Activated CD8-positive, alpha-beta memory T cell treated with anti-CD3 and anti-CD28 coated beads for 36 hours (primary cell): ENCODE measurements around the gene PTPRR. TPM values are rescaled to one million over a fixed set of nuclear protein-coding genes. Genes with fewer than 3 reads are reported as not detected.

Source experiments
- CTCF ChIA-PET: fragments of 350-600 bp; sonication (Branson Sonifier 250); formaldehyde crosslinking; loops from one replicate; lab custom pipeline; 2021; ENCODE audit warnings: antibody characterized with exemption; lab: Charles Lee
- POLR2A ChIA-PET: fragments of 350-600 bp; sonication (Branson Sonifier 250); formaldehyde crosslinking; loops from one replicate; lab custom pipeline; 2021; ENCODE audit warnings: antibody characterized with exemption; lab: Charles Lee
- total RNA-seq, 2 experiments: library from RNA; stranded (reverse); gene quantifications; one replicate each; pipeline ENCODE4 v1.2.3, GENCODE V29; 2021

Gene PTPRR
- total RNA-seq, 2 experiments from 2014 or later: not detected

DNA sequence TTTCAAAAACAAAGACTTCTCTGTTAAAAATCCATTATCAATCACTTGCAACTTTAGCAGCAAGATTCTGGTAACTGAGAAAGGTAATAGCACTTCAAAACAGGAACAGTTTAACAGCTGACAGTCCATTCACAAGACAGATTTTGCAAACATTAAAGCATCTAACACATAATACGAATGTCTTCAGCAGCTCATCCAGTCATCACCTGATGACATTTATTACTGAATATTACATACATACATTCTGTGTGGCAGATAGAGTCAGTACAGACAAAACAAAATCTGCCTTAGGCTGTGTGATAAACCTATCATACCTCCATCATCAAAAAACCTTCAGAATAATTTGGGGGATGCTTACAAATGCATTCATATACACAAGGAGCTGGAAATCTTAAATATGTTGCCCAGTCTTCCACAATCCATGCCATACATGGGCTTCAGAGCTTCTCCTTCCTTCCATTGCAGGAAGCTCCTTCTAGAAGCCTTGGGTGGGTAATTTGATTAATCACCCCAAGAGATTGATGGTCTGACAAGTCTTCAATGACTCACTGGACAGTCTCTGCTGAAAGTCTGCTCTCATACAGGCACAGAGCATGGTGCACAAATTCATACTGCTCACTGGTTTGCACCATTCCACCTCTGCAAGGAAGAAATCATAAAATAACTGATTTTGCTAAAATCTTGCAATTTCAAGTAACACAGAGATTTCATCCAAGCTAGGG is 281.7 kb downstream of the PTPRR start:
- ChIA-PET CTCF (no interaction called here), POLR2A (no interaction called here)

DNA sequence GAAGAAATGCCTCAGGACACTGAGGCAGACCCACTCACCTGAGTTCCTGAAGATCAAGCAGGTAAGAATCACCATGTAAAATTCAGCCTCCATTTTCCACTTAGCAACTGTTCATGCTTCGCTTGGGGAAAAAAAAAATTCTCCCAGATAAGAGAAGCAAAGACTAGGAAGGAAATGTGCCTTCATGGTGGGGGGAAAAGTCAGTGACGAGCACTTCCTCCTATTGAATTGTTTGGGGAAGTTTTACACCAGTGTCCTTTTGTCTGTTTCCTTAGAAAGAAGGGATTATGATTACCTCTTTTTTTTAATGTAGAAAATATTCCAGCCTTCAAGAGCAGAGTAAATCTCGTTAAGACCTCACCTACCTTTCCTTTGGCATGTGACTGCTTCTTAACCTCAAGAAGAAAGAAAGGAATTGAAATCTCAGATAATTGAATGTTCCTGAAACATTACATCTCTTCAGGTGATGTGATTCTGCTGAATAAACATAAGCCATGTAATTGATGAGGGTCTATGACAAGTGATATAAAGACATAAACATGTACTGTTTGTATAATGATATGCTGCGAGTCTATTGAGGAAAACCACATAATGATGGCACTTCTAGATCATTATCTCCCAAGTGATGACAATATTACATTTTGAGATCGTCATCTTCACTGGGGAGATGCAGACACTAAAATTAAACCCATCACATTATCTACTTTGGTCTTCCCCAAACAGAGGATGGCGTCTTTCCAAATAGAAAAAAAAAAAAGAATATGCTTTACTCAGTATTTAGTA is 283.0 kb downstream of the PTPRR start, which contains the start of gene PTPRB:
Gene PTPRB, minus strand, starts transcription at position 127 of the 783 bp plus-strand sequence. Its CDS starts 34 bp downstream, at position 93.
- CTCF ChIA-PET: no interaction called here
- POLR2A ChIA-PET: no interaction called here

DNA sequence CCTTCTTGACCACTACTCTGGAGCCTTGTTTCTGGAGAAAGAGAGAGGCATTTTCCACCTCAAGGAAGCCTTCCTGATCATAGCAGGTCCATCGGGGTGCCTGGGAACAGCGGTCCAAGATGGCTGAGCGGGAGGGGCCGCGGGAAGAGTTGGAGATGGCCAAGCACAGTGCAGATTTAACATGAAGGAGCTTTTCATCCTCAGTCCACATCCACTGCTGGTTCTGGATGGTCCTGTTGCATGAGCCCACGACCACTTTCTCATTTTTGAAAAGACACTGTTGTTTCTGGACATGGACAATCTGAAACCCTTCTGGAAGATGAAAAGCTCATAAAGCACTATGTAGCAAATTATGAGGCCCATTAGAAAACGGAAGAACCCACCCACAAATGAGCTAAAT is 284.8 kb downstream of the PTPRR start:
- POLR2A ChIA-PET: no interaction called here
- CTCF ChIA-PET: no interaction called here

DNA sequence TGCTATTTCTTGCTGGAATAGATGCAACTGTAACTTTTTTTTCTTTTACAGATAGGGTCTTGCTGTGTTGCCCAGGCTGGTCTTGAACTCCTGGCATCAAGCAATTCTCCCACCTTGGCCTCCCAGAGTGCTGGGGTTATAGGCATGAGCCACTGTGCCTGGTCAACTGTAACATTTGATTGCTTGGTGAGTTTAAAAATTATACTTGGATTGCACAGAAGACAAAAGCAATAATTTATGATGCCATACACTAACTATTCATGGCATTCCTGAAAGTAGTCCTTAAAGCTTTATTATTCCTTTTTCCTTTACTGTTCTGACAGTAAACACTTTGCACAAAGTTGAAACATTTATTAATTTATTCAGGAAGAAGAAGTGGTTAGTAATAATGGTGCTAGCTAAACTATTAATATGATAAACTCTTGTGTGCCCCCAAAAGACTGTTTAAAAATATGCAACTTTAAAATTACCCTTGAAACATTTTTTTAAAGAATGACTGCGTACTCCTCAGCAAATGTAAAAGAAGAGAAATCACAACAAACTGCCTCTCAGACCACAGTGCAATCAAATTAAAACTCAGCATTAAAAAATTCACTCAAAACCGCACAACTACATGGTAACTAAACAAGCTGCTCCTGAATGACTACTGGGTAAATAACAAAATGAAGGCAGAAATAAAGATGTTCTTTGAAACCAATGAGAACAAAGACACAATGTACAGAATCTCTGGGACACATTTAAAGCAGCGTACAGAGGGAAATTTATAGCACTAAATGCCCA is 291.6 kb downstream of the PTPRR start:
- CTCF ChIA-PET: no interaction called here
- POLR2A ChIA-PET: no interaction called here

DNA sequence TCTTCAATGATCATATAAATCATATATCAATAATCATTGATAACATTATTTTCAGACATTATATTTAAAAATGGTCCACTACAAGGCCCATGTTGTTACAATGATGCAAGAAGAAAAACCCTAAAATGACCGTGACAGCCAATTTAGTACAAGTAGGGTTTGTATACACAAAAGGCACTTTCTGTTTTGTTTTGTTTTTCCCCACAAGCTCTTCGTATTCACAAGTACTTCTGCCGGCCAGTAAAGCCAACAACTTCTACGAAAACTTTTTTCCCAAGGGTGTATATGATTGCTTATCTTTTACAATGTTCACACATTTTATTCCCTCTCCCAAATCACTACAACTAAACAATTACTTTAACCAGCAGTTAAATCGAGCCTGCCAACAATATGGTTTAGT is 292.9 kb downstream of the PTPRR start:
- ChIA-PET CTCF (no interaction called here), POLR2A (no interaction called here)

DNA sequence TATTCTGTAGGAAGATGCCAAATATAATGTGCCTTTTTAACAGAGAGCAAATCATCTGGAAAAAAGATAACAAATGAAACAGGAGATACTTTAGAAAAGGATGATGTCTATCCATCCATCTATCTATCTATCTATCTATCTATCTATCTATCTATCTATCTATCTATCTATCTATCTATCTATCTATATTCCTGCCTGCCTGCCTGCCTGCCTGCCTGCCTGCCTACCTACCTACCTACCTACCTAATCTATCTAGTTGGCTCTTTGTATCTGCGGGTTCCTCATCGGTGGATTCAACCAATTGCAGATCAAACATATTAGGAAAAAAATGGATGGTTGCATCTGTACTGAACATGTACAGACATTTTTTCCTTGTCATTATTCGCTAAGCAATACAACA is 294.4 kb downstream of the PTPRR start:
- ChIA-PET CTCF (no interaction called here), POLR2A (no interaction called here)

DNA sequence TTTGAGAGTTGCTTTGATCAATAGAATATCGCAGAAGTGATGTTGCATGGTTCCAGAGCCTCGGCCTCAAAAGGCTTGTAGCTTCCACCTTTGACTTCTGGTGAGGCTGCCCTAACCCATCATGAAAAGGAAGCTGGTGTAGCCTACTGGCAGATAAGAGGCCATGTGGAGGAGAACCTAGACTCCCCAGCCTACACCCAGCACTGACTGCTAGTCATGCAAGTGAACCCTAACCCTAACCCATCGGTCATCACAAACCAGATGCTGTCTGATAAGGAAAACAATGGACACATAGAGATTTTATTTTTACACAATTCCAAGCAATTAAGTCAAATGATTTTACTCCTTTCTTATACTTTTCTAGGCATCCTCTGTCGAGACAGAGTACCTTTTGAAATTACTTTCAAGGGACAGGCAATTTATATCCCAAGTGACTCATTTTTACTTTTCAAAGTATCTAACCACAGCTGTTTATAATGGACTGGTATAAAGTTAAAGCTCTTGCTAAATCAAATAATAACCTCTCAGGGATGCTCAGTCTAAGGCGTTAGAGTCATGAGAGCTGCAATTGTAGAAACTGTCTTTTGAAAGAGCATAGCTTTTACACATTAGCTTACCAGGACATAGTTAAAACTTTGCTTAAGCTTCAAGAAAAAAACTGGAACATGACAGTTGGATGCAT is 300.9 kb downstream of the PTPRR start:
- POLR2A ChIA-PET: no interaction called here
- CTCF ChIA-PET: no interaction called here

DNA sequence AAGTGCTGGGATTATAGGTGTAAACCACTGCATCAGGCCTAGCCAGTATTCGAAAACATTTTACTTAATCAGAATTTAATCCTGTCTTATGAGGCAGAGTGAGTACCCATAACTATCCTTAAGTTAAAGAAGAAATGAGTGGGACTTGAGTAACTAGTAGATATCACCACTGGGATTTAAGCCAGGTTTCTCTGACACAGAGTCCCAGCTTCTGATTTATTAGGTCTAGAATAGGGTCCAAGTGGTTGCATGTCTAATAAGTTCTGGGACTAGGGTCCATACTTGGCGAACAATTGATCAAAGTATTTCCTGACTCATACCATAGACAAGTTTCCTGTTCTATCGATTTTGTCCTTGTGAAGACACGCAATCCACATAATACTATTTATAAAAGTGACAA is 302.2 kb downstream of the PTPRR start:
- CTCF ChIA-PET: no interaction called here
- POLR2A ChIA-PET: no interaction called here

DNA sequence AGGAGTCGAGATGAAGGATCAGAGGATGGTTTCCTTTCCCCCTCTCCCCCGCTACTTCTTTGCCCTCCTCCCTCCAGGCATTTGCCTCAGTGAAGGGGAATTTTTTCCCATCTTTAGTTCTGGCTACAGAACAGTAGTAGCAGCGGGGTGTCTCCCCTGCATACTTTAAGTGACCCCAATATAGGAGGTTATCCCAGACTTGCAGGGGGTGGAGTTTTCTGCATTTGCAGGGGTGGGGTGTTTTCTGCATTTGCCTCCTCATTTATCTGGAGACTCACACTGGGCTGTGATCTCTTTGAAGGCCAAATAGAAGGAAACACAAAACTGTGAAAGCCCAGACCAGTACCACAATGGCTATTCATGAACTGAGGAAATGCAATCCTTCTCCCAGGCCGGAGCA is 303.1 kb downstream of the PTPRR start:
- POLR2A ChIA-PET: no interaction called here

DNA sequence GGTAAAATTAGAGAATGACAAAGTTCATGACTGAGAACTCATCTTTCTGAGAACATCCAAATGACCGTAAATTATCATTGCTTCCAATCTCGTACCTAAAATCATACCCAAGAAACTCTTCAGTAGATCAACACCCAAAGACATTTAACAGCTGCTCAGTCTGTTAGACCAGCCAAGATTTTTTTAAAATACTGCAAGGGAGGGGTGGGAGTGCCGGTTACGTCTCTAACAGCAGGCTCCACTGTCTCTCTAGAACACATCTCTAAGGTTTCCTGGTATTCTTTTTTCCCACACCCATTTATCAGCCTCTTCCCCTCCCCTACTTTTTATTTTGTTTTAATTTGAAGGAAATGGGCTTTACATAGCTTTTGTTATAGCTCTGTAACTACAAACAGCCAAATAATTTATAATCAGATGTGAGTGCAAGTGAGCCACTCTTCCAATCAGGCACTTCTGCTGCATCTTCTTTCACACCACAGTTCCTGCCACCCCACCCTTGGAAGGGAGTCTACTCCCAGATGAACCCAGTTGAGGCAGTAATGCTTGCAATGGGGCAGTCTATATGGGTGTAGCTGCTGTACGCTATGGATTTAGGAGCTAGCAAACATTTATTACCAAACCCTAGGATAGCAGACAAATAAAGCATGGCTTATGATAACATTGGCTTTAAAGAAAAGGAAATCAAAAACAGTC is 305.2 kb downstream of the PTPRR start:
- ChIA-PET CTCF (no interaction called here), POLR2A (no interaction called here)

More for the DNA sequence above, 303.1 kb downstream of the PTPRR start:
- CTCF ChIA-PET: no interaction called here

DNA sequence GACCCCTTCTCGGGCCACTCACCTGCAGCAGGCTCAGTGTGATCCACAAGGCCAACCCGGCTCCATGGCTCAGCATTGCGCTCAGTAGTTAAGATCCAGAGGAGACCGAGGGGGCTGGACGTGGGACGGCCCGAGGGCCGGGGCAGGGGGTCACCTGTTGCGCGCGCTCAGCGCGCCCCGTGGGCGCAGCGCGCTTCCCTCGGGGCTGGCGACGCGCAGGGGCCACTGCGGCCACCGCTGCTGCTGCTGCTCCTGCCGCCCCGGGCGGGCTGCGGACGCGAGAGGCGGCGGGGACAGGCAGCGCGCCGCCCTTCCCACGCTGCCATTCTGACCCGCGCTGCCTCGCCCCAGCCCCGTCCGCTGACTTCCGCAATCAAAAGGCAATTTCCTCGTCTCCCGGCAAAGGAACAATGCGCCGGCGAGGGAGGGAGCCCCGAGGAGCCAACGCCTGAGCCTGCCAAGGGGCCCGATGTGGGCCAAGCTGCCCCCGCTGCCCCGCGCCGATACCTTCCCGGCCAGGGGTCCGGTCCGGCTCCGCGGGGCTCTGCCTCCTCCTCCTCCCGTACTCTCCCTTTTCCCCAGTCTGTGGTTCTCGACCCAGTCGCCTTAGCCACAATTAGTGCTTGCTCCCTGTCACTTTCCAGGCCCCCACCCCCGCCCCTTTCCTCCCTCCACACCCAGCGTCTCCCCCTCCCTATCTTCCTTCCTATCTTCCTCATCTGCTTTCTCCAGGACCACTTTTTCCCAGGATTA is 310.6 kb downstream of the PTPRR start:
- CTCF ChIA-PET: no interaction called here
- POLR2A ChIA-PET: no interaction called here

DNA sequence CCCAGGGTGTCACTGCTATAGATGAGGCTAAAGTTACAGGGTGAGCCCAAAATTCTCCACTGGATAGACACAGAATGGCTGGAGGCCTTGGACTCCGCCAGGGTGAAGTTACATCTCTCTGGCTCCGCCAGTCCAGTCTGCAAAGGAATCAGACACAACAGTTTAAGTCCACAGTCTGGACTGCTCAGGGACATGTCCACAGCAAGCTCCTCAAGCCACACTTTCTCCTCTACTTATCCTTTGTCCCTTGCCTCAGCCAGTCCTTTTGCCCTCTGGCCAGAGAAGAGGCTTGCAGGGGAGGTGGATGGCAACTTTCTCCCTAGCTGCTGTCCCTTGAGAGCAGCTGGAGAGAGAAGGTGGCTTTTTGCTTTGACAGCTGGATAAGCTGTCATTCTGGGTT is 311.3 kb downstream of the PTPRR start:
- ChIA-PET POLR2A (no interaction called here), CTCF (no interaction called here)

DNA sequence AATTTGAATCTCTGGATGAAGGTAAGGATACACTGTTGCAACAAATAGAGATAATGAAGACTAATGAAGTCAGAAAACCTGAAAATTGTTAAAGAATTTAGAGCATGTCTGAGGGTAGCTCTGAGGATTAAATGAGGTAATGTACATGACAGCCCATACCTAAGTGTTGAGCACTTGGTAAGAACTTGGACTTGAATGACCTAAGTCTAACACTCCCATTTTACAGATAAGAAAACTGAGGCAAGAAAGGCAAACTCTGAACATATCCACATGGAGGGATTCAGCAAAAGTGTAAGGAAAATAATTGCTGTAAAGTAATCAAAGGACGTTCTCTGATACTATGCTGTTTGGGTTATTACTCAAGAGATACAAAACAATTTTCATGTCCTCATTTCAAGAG is 312.4 kb downstream of the PTPRR start:
- CTCF ChIA-PET: no interaction called here
- POLR2A ChIA-PET: no interaction called here

DNA sequence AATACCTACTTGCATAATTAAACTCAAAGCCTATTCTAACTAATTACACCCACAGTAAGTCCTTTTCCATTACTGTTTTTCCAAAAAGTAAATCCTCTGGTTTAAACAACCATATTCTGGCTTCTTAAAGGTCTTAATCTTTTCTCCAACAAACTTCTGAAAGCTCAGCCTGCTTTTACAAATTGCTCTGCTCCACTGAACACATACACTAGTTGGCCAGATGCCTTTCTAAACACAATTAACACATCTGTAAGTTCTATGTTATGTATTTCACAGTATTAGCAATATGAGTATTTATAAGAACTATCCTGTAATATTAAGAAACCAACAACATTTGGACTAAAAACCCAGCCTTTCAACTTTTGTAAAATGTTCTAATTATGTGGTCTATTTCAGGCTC is 313.4 kb downstream of the PTPRR start:
- CTCF ChIA-PET: no interaction called here
- POLR2A ChIA-PET: no interaction called here

DNA sequence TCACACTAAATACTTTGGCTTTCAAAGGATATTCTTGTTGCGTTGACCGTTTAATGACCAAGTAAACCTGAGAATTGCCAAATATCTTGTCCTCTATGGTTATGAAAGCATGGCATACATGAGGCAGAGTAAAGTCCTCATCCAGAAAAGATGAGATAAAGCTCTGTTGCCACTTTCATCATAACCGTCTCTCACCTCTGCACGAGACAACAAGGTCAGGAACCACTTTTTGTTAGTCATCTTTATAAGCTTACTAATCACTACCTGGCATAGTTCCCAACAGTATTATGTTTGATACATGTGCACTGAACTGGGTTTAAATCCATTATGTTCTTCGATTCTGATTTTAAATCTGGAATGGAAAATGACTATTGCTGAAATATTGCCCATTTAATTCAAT is 314.6 kb downstream of the PTPRR start:
- CTCF ChIA-PET: no interaction called here
- POLR2A ChIA-PET: no interaction called here

DNA sequence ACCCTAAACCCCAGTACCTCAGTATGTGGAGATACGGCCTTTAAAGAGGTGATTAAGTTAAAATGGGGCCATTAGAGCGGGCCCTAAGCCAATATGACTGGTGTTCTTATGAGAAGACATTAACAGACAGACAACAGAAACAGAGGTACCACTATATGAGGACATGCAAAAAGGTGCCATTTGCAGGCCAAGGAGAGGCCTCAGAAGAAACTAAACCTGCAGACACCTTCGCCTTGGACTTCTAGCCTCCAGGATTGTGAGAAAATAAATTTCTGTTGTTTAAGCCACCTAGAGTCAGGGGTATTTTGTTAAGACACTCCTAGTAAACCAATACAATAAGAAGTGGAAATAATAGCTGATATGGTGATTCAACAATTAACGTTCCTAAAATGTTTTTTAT is 315.9 kb downstream of the PTPRR start:
- ChIA-PET POLR2A (no interaction called here), CTCF (no interaction called here)

DNA sequence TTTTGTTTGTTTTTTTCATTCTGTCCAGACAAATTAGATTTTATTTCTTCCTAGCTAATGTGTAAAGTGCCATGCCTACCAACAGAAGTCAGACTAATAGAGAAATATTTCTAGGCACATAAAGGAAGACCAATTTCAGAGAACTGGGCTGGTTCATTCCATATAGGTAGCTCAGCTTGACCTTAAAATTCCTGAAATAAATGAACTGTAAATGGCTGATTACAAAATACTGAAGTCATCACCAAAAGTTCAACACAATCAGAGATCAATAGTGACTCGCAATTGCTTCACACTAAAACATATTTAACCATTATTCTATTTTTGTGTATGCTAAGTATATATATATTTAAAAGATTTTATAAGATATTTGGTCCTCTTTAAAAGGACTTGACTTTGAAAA is 317.5 kb downstream of the PTPRR start:
- POLR2A ChIA-PET: no interaction called here

DNA sequence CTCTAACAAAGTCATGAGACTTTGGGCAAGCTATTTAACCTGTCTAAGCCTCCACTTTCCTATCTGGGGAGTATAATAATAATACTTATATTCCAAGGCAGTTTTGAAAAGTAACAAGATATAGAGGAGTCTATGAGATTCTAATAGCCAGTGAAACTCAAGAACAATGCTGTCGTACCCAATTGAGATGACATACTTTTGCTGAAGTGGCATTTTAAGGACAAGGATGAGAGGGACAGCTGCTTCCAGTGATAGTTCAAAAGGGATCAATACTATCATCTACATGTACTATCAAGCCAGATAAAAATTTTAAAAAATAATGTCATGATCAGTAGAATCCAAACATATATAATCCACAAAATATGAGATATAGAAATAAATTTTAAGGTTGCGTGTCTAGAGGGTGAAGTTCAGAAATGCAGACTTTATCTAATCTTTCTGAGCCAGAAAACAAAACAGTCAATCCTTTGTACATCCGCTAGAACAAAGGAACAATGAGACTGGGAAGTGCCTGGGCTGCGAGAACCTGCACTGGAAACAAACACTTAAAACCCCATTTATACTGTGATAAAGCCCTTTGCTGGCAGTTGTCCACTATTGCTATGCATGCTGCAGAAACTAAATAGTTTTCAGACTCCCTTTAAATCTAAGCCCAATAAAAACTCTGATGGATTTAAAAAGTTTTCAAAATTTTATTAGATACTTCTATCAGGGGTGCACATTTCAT is 321.9 kb downstream of the PTPRR start:
- POLR2A ChIA-PET: no interaction called here
- CTCF ChIA-PET: no interaction called here

More for the DNA sequence above, 317.5 kb downstream of the PTPRR start:
- CTCF ChIA-PET: no interaction called here
